Adipose tissue (tissue), 3 donors: ENCODE measurements around the gene ASPRV1. TPM values are rescaled to one million over a fixed set of nuclear protein-coding genes. Genes with fewer than 3 reads are reported as not detected.

Experiments used
- H3K27ac ChIP-seq: one replicate; pipeline ENCODE4 v1.5.1; 2013; ENCODE audit warnings: low read depth, low read length
- WGBS, 3 donors: extraction: QIAGEN DNeasy Blood & Tissue Kit; methylation state at CpG; one replicate each; pipeline ENCODE4 v1.1.7; 2013; 5-methylcytosine and 5-hydroxymethylcytosine counted together
- polyA plus RNA-seq, 3 donors: library from polyadenylated mRNA; stranded (reverse); fragments of 200-250 nt; gene quantifications; one replicate each; pipeline ENCODE4 v1.2.3, GENCODE V29; 2013
- donor health status: healthy with polysubstance abuse.
- donor health status: Bipolar disorder and iron deficiency.
- donor health status: healthy.

Gene ASPRV1
- polyA plus RNA-seq, 3 donors, result 0.40 to 2.4 (median 1.2) TPM

- no peak overlapping the region for H3K27ac ChIP-seq
- WGBS, 3 donors, result 86 to 90% (median 86%) methylated on average over 8 of the region's 8 CpGs
Observed at GRCh38 chr2:69992310-69993047, 31.0 kb upstream of the ASPRV1 start.

- WGBS, 3 donors, result 84 to 93% (median 90%) methylated on average over 12 of the region's 12 CpGs
- H3K27ac ChIP-seq, result no peak overlapping the region
Observed at GRCh38 chr2:69989441-69990105, 28.1 kb upstream of the ASPRV1 start.

DNA sequence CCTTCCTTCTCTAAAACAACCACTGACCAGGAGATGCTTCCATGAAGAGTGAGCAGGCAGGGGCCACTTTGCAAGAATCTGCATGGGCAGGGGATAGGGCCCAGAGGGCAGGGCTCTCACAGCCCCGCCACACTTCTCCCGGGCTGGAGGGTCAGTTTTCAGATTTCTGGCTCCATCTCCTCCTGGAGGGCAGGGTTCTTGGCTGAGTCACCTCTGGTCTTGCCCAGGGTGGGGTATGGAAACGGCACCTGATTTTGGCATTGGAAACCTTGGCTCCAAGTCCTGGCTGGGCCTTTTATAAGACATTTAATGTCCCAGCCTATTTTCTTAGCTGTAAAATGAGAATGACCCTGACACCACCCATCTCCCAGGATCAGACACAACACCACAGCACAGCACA lies 27.6 kb upstream of the ASPRV1 start:
- WGBS, 3 donors, result 65 to 83% (median 70%) methylated on average over 3 of the region's 3 CpGs
- no peak overlapping the region for H3K27ac ChIP-seq

- 92 to 97% (median 94%) methylated on average over 5 of the region's 5 CpGs for WGBS, 3 donors
- H3K27ac ChIP-seq, result no peak overlapping the region
Observed at GRCh38 chr2:69988086-69988635, 26.7 kb upstream of the ASPRV1 start.

DNA sequence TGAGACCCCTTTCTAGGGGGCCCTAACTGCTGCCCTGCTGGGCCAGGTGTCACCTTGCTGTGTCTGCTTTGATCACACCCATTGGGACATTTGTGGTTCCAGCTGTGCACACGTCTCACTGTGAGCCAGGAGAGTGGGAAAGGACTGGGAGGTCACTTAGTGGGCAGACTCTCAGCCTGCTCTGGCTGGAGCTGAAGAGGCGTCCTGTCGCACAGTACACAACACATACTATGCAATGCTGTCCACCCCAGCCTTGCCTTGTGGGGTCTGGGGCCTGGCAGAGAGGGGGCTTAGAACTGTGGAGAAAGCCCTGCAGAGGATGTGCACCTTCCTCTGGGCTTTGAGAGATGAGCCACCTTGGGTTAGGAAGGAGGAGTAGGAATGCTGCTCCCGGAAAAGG lies 25.3 kb upstream of the ASPRV1 start:
- WGBS, 3 donors, result 84 to 95% (median 89%) methylated on average over 4 of the region's 4 CpGs
- H3K27ac ChIP-seq, result no peak overlapping the region

DNA sequence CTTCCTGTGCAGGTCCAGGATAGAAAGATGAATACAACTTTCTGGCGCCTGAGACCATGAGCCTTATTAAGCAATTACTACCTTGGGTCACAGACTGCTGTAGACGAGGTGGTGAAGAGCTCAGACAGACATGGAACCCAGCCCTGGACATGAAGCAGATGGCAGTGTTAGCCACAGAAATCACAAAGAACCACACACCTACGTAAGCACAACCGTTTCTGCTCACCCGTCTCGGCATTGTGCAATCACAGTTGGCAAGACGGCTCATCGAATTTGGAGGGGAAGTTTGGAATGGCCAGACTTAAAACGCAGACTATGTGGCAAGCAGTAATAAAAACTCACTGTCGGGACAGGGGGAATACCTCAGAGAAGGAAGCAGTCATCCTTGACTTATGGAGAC lies 24.3 kb upstream of the ASPRV1 start:
- 52 to 89% (median 60%) methylated on average over 10 of the region's 10 CpGs for WGBS, 3 donors
- H3K27ac ChIP-seq, result peak overlapping the region; percentile 46

DNA sequence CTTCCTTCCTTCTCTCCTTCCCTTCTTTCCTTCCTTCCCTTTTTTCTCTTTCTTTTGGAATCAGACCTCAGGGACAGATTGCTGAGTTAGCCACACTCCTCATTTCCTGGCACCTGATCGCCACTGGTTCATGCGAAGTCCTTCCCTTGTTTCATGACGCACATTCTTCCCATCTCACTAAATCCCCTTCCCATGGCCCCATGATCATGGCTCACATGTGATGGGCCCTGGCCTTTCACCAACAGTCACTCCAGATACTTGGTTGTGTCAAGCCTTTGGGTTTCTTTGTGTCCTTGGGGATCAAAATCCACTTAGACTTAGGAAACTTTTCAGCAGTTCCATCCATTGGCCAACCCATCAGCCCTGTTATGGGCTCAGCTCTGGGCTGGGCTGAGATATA lies 23.8 kb upstream of the ASPRV1 start:
- no peak overlapping the region for H3K27ac ChIP-seq

DNA sequence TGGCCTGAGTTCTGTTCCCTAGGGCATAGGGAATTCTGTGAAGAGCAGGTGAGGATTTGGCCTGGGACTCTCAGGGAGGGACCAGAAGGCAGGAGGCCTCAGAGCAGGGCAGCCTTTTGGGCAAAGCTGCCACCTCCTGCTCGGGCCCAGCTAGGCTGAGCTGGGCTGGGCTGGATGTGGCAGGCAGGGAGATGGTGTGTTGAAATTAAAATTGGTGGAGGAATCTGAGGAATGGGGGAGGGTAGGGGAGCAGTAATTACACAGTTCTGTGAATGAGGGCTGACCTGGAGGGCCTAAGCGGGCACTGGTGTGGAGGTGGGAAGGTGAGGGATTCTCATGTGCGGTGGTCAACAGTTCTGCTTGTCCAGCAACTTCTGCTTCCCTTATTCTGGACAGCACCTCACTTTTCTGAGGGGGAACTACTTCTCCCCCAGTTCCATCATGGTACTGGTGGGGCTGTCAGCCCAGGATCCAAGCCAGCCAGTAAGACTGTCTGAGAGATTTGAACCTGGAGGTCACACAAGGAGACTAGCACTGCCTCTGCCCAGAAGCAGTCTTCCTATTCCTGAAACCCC lies 22.0 kb upstream of the ASPRV1 start:
- 61 to 76% (median 72%) methylated on average over 3 of the region's 3 CpGs for WGBS, 3 donors
- H3K27ac ChIP-seq, result no peak overlapping the region

More for the DNA sequence above, 23.8 kb upstream of the ASPRV1 start:
- 68 to 95% (median 76%) methylated on average over 3 of the region's 3 CpGs for WGBS, 3 donors

- H3K27ac ChIP-seq, result no peak overlapping the region
- 77 to 88% (median 87%) methylated on average over 8 of the region's 8 CpGs for WGBS, 3 donors
Observed at GRCh38 chr2:69979902-69980807, 18.7 kb upstream of the ASPRV1 start.

DNA sequence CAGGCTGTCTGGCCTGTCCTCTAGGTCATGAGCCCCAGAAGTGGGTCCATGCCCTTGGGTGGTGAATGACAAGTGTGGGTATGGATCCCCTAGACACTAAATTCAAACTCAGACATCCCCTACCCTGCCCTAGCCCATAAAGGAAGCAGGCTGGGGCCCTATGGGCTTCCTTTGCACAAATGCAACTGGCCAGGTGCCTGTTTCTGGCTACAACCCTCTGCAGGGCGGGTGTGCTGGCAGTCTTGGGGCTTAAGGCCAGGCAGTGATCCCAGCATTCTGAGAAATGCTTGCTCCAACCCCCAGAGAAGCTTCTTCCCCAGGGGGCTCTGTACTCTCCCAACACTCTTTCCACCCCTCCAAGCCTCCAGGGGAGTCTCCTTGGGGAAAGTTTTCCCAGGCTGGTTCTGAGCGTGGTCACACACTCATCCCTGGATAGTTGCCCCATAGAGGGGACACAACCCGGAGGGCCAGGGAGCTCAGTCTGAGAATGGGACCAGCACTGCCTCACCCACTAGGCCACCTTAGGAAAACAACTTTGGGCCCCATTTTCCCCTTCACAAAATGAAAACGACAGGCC lies 16.6 kb upstream of the ASPRV1 start:
- 72 to 83% (median 74%) methylated on average over 4 of the region's 4 CpGs for WGBS, 3 donors
- peak overlapping the region; percentile 68 for H3K27ac ChIP-seq

DNA sequence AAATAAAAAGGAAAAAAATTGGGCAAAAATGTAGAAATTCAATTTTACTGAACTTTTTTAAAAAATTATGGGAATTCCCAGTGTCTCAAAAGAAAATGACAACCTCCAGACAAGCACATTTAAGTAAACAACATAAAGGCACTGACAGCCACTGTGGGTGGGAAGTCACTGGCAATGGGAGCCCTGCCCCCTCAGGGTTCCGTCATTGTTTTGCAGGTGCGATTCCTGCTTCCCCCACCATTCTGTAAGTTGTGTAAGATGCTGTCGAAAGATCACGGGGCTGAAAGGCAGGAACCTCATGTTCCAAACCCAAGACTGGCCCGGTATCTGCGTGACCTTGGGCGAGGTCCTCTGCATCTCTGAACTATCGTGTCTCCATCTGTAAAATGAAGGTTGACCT lies 15.8 kb upstream of the ASPRV1 start:
- 60 to 88% (median 65%) methylated on average over 8 of the region's 8 CpGs for WGBS, 3 donors
- no peak overlapping the region for H3K27ac ChIP-seq

- 71 to 78% (median 72%) methylated on average over 13 of the region's 13 CpGs for WGBS, 3 donors
- H3K27ac ChIP-seq, result peak overlapping the region; percentile 76
Observed at GRCh38 chr2:69975853-69976462, 14.5 kb upstream of the ASPRV1 start.

- WGBS, 3 donors, result 79 to 93% (median 82%) methylated on average over 12 of the region's 12 CpGs
- no peak overlapping the region for H3K27ac ChIP-seq
Observed at GRCh38 chr2:69975136-69975852, 13.9 kb upstream of the ASPRV1 start.

DNA sequence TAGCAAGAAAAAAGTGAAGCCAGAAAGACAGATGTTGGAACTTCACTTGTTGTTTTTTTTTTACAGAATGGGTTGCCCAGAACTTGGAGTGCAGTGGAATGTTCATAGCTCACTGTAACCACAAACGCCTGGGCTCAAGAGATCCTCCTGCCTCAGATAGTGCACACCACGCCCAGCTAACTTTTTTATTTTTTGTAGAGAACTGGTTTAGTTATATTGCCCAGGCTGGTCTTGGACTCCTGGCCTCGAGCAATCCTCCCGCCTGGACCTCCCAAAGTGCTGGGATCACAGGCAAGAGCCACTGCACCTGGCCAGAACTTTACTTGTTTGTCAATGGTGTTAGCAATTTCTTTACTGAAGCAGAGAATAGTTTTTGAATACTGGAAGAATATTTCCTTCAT lies 11.9 kb upstream of the ASPRV1 start:
- no peak overlapping the region for H3K27ac ChIP-seq
- WGBS, 3 donors, result 67 to 71% (median 68%) methylated on average over 4 of the region's 4 CpGs

DNA sequence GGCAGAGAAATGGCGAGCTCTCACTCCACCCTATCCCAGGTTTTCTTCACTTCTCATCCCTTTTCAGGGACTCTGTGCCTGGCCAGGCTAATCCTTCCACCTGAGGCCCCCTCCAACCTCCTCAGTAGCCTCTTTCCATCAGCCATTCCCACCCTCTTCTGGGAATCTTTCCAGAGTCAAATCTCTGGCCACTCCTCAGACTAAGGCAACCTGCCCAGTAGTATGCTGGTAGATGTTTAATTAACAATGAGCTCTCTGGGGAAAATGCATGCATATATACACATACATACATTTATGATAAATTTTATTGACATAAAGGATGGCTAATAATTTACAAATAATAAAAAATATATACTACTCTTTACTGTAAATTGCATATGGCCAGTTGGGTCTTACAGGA lies 11.4 kb upstream of the ASPRV1 start:
- 73 to 100% (median 85%) methylated on average over 1 of the region's 1 CpG for WGBS, 3 donors
- no peak overlapping the region for H3K27ac ChIP-seq

GRCh38 chr2:69969991-69970390 lies 8.6 kb upstream of the ASPRV1 start:
- H3K27ac ChIP-seq, result no peak overlapping the region
- 61 to 81% (median 78%) methylated on average over 4 of the region's 4 CpGs for WGBS, 3 donors
